B cell (primary cell): ENCODE results near the gene EXOC4. TPM values are rescaled to one million over a fixed set of nuclear protein-coding genes. Genes with fewer than 3 reads are reported as not detected.

Source experiments
- ATAC-seq: fragments of 200-7000 bp; cut with Tn5 transposase; one replicate; pipeline ENCODE4 v1.10.0; 2021; ENCODE audit warnings: low read depth, mild to moderate bottlenecking, moderate number of reproducible peaks, moderate library complexity
- CTCF ChIA-PET: fragments of 350-600 bp; sonication (Branson Sonifier 250); formaldehyde crosslinking; loops from one replicate; lab custom pipeline; 2021; ENCODE audit warnings: antibody characterized with exemption, inconsistent platforms; lab: Charles Lee
- POLR2A ChIA-PET: fragments of 350-600 bp; sonication (Branson Sonifier 250); formaldehyde crosslinking; loops from one replicate; lab custom pipeline; 2021; ENCODE audit warnings: antibody characterized with exemption; lab: Charles Lee
- DNase-seq: peaks from one replicate; pipeline ENCODE4 v3.0.0; 2013
- H2AFZ ChIP-seq: 2 replicates; pipeline ENCODE4 v1.6.1; 2012; ENCODE audit warnings: mild to moderate bottlenecking, low read depth, low read length; ENCODE audit not compliant: insufficient read depth, poor library complexity, severe bottlenecking
- H3K27ac ChIP-seq, 2 donors: 1 replicate in 1 of 2; 2 replicates in 1 of 2; pipeline ENCODE4 v1.5.1; 2012 to 2013; ENCODE audit warnings: low read length in 2 of 2, mild to moderate bottlenecking in 2 of 2, moderate library complexity in 1 of 2
- H3K27me3 ChIP-seq, 4 experiments: fragments of 200-600 bp in 1 of 4; sonication (generic) in 1 of 4; replicated peaks in 1 of 4; 1 replicate in 2 of 4; 2 replicates in 2 of 4; pipeline versions ENCODE4 v1.6.1 to v1.7.0; 2013 to 2016; ENCODE audit warnings: low read length in 3 of 4, mild to moderate bottlenecking in 2 of 4, mixed read lengths in 1 of 4, moderate library complexity in 1 of 4; ENCODE audit not compliant: insufficient read depth in 4 of 4, control insufficient read depth in 3 of 4; ENCODE audit errors: control extremely low read depth in 1 of 4
- H3K36me3 ChIP-seq, 2 experiments: replicated peaks in 1 of 2; 1 replicate in 1 of 2; 2 replicates in 1 of 2; pipeline versions ENCODE4 v1.6.1 to v1.7.1; 2013; ENCODE audit warnings: low read length in 1 of 2; ENCODE audit not compliant: insufficient read depth in 2 of 2, control insufficient read depth in 1 of 2; ENCODE audit errors: control extremely low read depth in 1 of 2, extremely low read depth in 1 of 2
- H3K4me1 ChIP-seq, 2 donors: fragments of 200-600 bp in 1 of 2; sonication (generic) in 1 of 2; 1 replicate in 1 of 2; 2 replicates in 1 of 2; pipeline versions ENCODE4 v1.5.1 to v1.6.1; 2013 to 2017; ENCODE audit warnings: low read length in 2 of 2; ENCODE audit not compliant: control insufficient read depth in 2 of 2, insufficient read depth in 2 of 2
- H3K4me2 ChIP-seq: replicated peaks from 2 replicates; pipeline ENCODE3; 2012; ENCODE audit warnings: mild to moderate bottlenecking, low read depth, low read length; ENCODE audit not compliant: poor library complexity, severe bottlenecking
- H3K4me3 ChIP-seq, 5 experiments: fragments of 200-600 bp in 1 of 5; sonication (generic) in 1 of 5; 1 replicate in 3 of 5; 2 replicates in 2 of 5; pipeline versions ENCODE4 v1.5.1 to v1.7.0; 2011 to 2016; ENCODE audit warnings: low read length in 4 of 5, mild to moderate bottlenecking in 4 of 5, low read depth in 2 of 5, control low read depth in 1 of 5, moderate library complexity in 1 of 5; ENCODE audit not compliant: insufficient read depth in 1 of 5; ENCODE audit errors: control extremely low read depth in 1 of 5, extremely low read depth in 1 of 5
- H3K79me2 ChIP-seq: fragments of 200-600 bp; sonication (generic); one replicate; pipeline ENCODE4 v1.6.0; 2016; ENCODE audit warnings: low read length; ENCODE audit not compliant: control insufficient read depth, insufficient read depth
- H3K9ac ChIP-seq: fragments of 200-600 bp; sonication (generic); 2 replicates; pipeline ENCODE4 v1.6.1; 2017; ENCODE audit warnings: mild to moderate bottlenecking, low read length, moderate library complexity
- H3K9me3 ChIP-seq, 3 donors: one replicate each; pipeline versions ENCODE4 v1.6.1 to v1.7.1; 2013; ENCODE audit warnings: low read length in 2 of 3; ENCODE audit not compliant: control insufficient read depth in 2 of 3, insufficient read depth in 1 of 3; ENCODE audit errors: control extremely low read depth in 1 of 3
- H4K20me1 ChIP-seq: 2 replicates; pipeline ENCODE4 v1.6.0; 2012; ENCODE audit warnings: mild to moderate bottlenecking, low read length; ENCODE audit not compliant: insufficient read depth, control insufficient read depth, poor library complexity, severe bottlenecking
- H3K27ac Mint-ChIP-seq: one replicate; pipeline ENCODE4 v1.8.0; 2021; ENCODE audit warnings: mixed read lengths
- H3K27me3 Mint-ChIP-seq: one replicate; pipeline ENCODE4 v1.8.0; 2021; ENCODE audit warnings: mixed read lengths
- H3K4me1 Mint-ChIP-seq: one replicate; pipeline ENCODE4 v1.8.0; 2021; ENCODE audit warnings: mixed read lengths
- H3K4me3 Mint-ChIP-seq: one replicate; pipeline ENCODE4 v1.8.0; 2021; ENCODE audit warnings: mixed read lengths
- H3K9me3 Mint-ChIP-seq: one replicate; pipeline ENCODE4 v1.8.0; 2022; ENCODE audit warnings: mixed read lengths; ENCODE audit not compliant: insufficient read depth
- EZH2 ChIP-seq: IDR thresholded peaks from 2 replicates; pipeline ENCODE4 v1.6.1; 2012; ENCODE audit warnings: borderline replicate concordance, low read depth, mild to moderate bottlenecking, moderate library complexity, low read length; ENCODE audit not compliant: insufficient read depth, poor library complexity, severe bottlenecking
- WGBS: methylation state at CpG from one replicate; pipeline ENCODE4 v1.1.5; 2013; ENCODE audit warnings: missing lambda C conversion rate; ENCODE audit not compliant: insufficient coverage; 5-methylcytosine and 5-hydroxymethylcytosine counted together
- intact Hi-C: fragments of 100-400 bp; cut with micrococcal nuclease; formaldehyde crosslinking; loops from one replicate; pipeline ENCODE4 v1.10.0; 2022
- polyA plus RNA-seq: library from polyadenylated mRNA; depleted of rRNA; stranded (reverse); fragments of >200 nt; gene quantifications from 2 replicates; pipeline ENCODE4 v1.2.3, GENCODE V29; 2012
- total RNA-seq, 2 donors: library from RNA; stranded (reverse); fragments of 120-200 nt in 1 of 2; gene quantifications; 1 replicate in 1 of 2; 2 replicates in 1 of 2; pipeline versions ENCODE4 v1.2.3 to v1.2.4, GENCODE V29; 2013 to 2022
- TF ChIP-seq, protein P1 (sequence below): fragments of 200-600 bp; IDR thresholded peaks from one replicate; pipeline ENCODE4 v1.8.0; 2022; ENCODE audit warnings: antibody characterized with exemption, mild to moderate bottlenecking

The EXOC4 gene
- total and polyA plus RNA-seq, 2 donors (not counting 1 experiment from before 2014, with no cell fraction given): 16.7 to 135 TPM

DNA sequence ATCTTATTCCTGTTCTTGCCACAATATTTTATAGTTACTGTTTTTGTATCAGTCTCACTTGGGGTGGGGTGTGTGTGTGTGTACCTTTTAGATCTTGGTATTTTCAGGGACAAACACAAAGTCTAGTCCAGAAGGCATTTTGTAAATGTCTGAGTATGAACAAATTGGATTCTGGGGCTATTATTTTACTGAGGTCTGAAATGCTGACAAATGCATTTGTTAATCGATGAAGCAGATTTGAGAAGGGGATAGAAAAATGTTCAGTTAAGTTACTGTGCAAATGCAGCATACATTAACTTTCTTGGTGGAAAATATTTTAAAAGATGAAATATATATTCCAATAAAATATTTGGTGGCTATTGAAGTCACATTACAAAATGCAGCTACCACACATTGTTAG, 267.4 kb downstream of the EXOC4 start:
- no CpG with 5 or more reads among the region's 1 CpG for whole genome bisulfite sequencing

DNA sequence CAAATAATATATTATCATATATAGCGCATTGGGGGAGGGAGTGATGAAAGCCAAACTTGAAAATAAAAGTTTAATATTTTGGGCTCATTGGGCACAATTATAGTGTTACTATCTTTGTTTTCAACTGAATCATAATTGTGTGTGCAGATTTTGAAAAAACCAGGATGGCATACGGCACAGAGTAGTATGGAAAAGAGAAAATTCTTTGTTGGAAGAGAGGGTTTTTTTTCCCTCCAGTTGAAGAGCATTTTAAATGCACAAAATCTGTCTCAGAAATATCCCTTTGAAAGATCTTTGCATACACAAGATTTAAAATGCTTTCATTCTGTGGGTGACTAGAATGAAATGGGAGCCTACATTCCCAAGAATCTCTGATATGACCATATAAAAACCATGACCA, 269.6 kb downstream of the EXOC4 start:
- ATAC-seq (no peak), DNase-seq (no peak)
- no peaks in the 10 kb centered on the region for H3K9me3 Mint-ChIP-seq
- H3K4me3 Mint-ChIP-seq: no peak overlapping the region
- Histone ChIP-seq H3K9ac (no peak overlapping the region), H4K20me1 (no peaks in the 10 kb centered on the region), H3K4me1 (no peaks in the 10 kb centered on the region), H3K9me3 (no peaks in the 10 kb centered on the region), H3K4me3 (no peak overlapping the region), H3K27ac (no peak overlapping the region), H3K27me3 (no peaks in the 10 kb centered on the region), H2AFZ (no peak overlapping the region), H3K4me2 (no peak overlapping the region), H3K36me3 (peaks cover 0 to 1% of the 10 kb centered on the region in 2 experiments), H3K79me2 (no peaks in the 10 kb centered on the region)
- no peak overlapping the region for H3K27ac Mint-ChIP-seq
- intact Hi-C loops: no loop called here
- ChIA-PET CTCF (no interaction called here), POLR2A (no interaction called here)
- no peaks in the 10 kb centered on the region for H3K4me1 Mint-ChIP-seq
- WGBS: no CpG with 5 or more reads among the region's 2 CpGs
- no peaks in the 10 kb centered on the region for H3K27me3 Mint-ChIP-seq
- TF ChIP-seq EZH2: no peak
- TF ChIP-seq, protein P1, sequence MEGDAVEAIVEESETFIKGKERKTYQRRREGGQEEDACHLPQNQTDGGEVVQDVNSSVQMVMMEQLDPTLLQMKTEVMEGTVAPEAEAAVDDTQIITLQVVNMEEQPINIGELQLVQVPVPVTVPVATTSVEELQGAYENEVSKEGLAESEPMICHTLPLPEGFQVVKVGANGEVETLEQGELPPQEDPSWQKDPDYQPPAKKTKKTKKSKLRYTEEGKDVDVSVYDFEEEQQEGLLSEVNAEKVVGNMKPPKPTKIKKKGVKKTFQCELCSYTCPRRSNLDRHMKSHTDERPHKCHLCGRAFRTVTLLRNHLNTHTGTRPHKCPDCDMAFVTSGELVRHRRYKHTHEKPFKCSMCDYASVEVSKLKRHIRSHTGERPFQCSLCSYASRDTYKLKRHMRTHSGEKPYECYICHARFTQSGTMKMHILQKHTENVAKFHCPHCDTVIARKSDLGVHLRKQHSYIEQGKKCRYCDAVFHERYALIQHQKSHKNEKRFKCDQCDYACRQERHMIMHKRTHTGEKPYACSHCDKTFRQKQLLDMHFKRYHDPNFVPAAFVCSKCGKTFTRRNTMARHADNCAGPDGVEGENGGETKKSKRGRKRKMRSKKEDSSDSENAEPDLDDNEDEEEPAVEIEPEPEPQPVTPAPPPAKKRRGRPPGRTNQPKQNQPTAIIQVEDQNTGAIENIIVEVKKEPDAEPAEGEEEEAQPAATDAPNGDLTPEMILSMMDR: no peak

More for the DNA sequence above, 267.4 kb downstream of the EXOC4 start:
- Mint-ChIP-seq H3K9me3 (no peaks in the 10 kb centered on the region), H3K4me1 (no peaks in the 10 kb centered on the region), H3K27ac (no peak overlapping the region), H3K27me3 (no peaks in the 10 kb centered on the region), H3K4me3 (no peak overlapping the region)
- no peak for DNase-seq
- TF ChIP-seq EZH2: no peak
- TF ChIP-seq, protein P1: no peak
- no peaks in the 10 kb centered on the region for H3K4me1 ChIP-seq
- no peak overlapping the region for H3K27ac ChIP-seq
- H3K4me3 ChIP-seq: no peak overlapping the region
- no peak for ATAC-seq
- intact Hi-C loops: no loop called here
- no peaks in the 10 kb centered on the region for H3K27me3 ChIP-seq
- H4K20me1 ChIP-seq: no peaks in the 10 kb centered on the region
- no peaks in the 10 kb centered on the region for H3K9me3 ChIP-seq
- ChIA-PET POLR2A (no interaction called here), CTCF (no interaction called here)
- no peak overlapping the region for H2AFZ ChIP-seq
- H3K4me2 ChIP-seq: no peak overlapping the region
- H3K79me2 ChIP-seq: no peaks in the 10 kb centered on the region
- peaks cover 0 to 1% of the 10 kb centered on the region in 2 experiments for H3K36me3 ChIP-seq
- H3K9ac ChIP-seq: no peak overlapping the region
